Mesodermal cell (in vitro differentiated cells): Measurements from ENCODE around the gene DHX57. TPM values are rescaled to one million over a fixed set of nuclear protein-coding genes. Genes with fewer than 3 reads are reported as not detected.

Experiments
- H3K27ac ChIP-seq: 2 replicates; pipeline ENCODE4 v1.7.0; 2013; ENCODE audit warnings: mild to moderate bottlenecking, low read depth, low read length, moderate library complexity; ENCODE audit not compliant: severe bottlenecking
- H3K36me3 ChIP-seq: 2 replicates; pipeline ENCODE4 v1.7.1; 2013; ENCODE audit warnings: mild to moderate bottlenecking, low read length, moderate library complexity; ENCODE audit not compliant: control insufficient read depth, insufficient read depth
- H3K4me1 ChIP-seq: one replicate; pipeline ENCODE4 v1.7.1; 2013; ENCODE audit warnings: mild to moderate bottlenecking, low read length; ENCODE audit not compliant: insufficient read depth, control insufficient read depth, poor library complexity, severe bottlenecking
- H3K4me3 ChIP-seq: 2 replicates; pipeline ENCODE4 v1.7.0; 2013; ENCODE audit warnings: low read length, control low read depth, mild to moderate bottlenecking; ENCODE audit not compliant: insufficient read depth, poor library complexity, severe bottlenecking; ENCODE audit errors: extremely low read depth
- H3K9me3 ChIP-seq: 2 replicates; pipeline ENCODE4 v1.7.1; 2013; ENCODE audit warnings: mild to moderate bottlenecking, low read length, moderate library complexity; ENCODE audit not compliant: control insufficient read depth
- WGBS, 2 experiments: methylation state at CpG; one replicate each; pipeline ENCODE4 v1.1.5; 2013; ENCODE audit warnings: missing lambda C conversion rate in 2 of 2; ENCODE audit not compliant: insufficient coverage in 2 of 2; 5-methylcytosine and 5-hydroxymethylcytosine counted together
- polyA plus RNA-seq, 2 experiments: library from polyadenylated mRNA; stranded (reverse); fragments of 50-300 nt; gene quantifications; one replicate each; pipeline ENCODE4 v1.2.3, GENCODE V29; 2013

Gene DHX57, protein sequence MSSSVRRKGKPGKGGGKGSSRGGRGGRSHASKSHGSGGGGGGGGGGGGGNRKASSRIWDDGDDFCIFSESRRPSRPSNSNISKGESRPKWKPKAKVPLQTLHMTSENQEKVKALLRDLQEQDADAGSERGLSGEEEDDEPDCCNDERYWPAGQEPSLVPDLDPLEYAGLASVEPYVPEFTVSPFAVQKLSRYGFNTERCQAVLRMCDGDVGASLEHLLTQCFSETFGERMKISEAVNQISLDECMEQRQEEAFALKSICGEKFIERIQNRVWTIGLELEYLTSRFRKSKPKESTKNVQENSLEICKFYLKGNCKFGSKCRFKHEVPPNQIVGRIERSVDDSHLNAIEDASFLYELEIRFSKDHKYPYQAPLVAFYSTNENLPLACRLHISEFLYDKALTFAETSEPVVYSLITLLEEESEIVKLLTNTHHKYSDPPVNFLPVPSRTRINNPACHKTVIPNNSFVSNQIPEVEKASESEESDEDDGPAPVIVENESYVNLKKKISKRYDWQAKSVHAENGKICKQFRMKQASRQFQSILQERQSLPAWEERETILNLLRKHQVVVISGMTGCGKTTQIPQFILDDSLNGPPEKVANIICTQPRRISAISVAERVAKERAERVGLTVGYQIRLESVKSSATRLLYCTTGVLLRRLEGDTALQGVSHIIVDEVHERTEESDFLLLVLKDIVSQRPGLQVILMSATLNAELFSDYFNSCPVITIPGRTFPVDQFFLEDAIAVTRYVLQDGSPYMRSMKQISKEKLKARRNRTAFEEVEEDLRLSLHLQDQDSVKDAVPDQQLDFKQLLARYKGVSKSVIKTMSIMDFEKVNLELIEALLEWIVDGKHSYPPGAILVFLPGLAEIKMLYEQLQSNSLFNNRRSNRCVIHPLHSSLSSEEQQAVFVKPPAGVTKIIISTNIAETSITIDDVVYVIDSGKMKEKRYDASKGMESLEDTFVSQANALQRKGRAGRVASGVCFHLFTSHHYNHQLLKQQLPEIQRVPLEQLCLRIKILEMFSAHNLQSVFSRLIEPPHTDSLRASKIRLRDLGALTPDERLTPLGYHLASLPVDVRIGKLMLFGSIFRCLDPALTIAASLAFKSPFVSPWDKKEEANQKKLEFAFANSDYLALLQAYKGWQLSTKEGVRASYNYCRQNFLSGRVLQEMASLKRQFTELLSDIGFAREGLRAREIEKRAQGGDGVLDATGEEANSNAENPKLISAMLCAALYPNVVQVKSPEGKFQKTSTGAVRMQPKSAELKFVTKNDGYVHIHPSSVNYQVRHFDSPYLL (N-terminal part only)
- 18.4 TPM for polyA plus RNA-seq (2013, experiment 1 of 2)
- 17.4 TPM for polyA plus RNA-seq (2013, experiment 2 of 2)

DNA sequence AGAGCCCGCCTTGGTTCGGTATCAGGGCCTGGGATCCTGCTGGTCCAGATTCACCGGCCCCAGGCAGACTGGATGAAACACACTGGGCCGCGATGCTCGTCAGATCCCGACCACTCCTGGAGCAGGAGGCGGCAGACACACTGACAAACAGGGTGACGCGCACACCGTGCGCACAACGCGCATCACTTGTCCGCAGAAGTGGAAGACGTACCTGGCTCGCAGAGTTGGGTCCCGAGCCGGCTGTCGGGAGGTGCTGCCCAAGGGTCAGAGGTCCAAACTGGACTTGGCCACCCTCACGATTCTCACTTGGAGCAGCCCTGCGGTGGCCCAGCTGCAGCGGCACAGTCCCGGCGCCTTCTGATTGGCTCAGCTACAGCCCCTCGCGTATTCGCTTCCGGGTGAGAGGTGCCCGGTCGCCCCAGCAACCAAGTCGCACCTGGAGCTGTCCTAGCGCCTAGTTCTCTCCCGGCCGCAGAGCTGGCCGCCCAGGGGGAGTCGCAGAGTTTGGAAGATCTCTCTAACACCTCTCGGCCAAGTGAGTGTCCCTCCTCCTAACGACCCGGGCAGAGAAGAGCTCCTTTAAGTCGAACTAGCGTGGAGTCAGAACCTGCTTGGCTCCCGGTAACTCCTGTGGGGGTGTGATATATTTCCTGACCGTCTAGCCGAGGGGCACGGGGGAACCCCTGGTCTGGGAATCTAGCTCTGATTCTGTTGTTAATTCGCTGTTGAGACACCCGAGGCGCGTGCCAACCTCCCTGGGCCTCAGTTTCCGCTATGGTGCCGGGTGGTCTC is at the start of gene DHX57, which contains the start of gene MORN2:
TSS of gene DHX57 (minus strand) at position 359 of the 792 bp plus-strand sequence. CDS start 7,529 bp downstream, outside the sequence.
TSS of gene MORN2 (plus strand) at position 401 of the 792 bp plus-strand sequence.
- Histone ChIP-seq H3K9me3 (no peaks in the 10 kb centered on the region), H3K36me3 (no peaks in the 10 kb centered on the region), H3K4me1 (peaks cover 9% of the 10 kb centered on the region), H3K4me3 (peak within 1 kb of the TSS; percentile 77), H3K27ac (no peak within 1 kb of the TSS)
- WGBS, 2 experiments, result 1 to 2% methylated on average over 47 to 48 of the region's 52 CpGs

DNA sequence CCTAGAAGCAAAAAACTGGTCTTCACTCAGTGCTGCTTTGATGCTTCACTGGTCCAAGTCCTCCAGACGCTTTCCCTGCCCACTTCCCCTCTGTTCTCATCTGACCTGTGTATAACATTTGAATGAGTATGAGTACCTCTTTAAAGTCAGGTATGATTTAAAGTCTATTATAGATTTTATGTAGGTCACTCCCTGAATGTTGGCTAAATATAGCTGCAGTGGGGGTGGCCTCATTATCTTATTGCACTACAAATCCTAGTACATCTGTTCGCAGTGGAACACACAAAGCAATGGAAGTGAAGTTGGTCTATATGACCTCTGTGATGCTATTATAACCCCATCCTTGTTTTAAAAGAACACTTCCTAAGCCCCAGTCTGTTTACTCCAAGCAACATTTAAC is 47.2 kb upstream of the DHX57 start:
- no peak overlapping the region for H3K4me3 ChIP-seq
- H3K9me3 ChIP-seq, result no peaks in the 10 kb centered on the region
- H3K27ac ChIP-seq, result no peak overlapping the region
- H3K4me1 ChIP-seq, result no peaks in the 10 kb centered on the region
- WGBS, 2 experiments, result no CpG with 5 or more reads among the region's 2 CpGs
- no peaks in the 10 kb centered on the region for H3K36me3 ChIP-seq

DNA sequence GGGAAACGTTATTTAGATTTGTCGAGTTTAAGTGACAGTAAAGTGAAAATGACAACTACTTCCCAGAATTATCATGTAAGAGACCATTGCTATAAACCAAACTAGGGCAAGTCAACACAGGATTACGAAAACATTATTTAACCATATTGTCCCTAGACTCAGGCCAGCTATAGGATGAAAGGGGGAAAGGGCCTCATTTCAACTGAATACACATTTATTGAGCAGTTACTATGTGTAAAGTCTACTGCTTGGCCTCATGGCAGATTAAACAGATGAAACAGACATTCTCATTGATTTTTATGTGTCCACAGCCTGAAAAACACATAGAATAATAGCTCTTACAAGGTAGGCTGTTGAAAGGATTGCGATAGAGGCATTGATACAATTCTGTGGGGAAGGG is 46.7 kb upstream of the DHX57 start:
- no peaks in the 10 kb centered on the region for H3K9me3 ChIP-seq
- no peaks in the 10 kb centered on the region for H3K36me3 ChIP-seq
- WGBS, 2 experiments, result 89% methylated on average over 1 of the region's 4 CpGs; no CpG with 5 or more reads in 1 of the 2 experiments
- no peak overlapping the region for H3K27ac ChIP-seq
- H3K4me1 ChIP-seq, result no peaks in the 10 kb centered on the region
- H3K4me3 ChIP-seq, result no peak overlapping the region

DNA sequence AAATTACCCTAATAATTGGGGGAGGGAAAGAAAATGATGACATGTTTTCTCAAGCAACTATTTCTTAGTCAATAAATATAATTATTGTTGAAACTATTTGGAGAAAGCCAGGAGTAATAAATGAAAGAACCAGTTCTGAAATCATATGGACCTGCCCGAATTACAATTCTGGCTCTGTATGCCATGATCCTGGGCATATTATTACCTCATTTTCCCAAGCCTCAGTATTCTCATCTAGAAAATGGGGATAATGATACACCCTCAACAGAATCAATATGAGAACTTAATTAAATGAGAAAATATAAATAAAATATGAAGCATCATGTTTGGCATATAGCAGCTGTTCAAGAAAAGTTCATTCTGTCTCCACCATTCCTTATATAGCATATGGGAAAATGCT is 36.9 kb upstream of the DHX57 start:
- Histone ChIP-seq H3K36me3 (no peaks in the 10 kb centered on the region), H3K4me3 (no peak overlapping the region), H3K9me3 (no peaks in the 10 kb centered on the region), H3K27ac (no peak overlapping the region), H3K4me1 (no peaks in the 10 kb centered on the region)
- WGBS, 2 experiments, result no CpG with 5 or more reads among the region's 1 CpG

DNA sequence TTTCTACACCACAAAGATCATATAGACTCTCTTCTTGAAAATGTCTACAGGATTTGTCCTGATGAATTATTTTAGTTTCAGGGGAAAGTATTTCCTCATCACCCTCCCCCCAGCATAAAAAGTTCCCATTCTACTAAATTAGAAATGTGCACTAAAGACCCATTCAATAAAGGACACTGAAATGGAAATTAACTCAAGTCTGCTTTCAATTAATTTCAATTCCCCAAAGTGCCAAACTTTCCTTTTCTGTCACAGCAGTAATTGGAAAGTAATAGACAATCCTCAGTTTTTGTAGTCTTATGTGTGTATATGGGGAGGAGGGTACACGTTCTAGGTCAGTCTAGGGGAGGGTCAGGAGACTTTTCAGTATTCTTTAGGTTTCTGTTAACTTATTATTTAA is 35.5 kb upstream of the DHX57 start:
- no peak overlapping the region for H3K27ac ChIP-seq
- H3K4me1 ChIP-seq, result no peaks in the 10 kb centered on the region
- WGBS, 2 experiments, result no CpG with 5 or more reads among the region's 1 CpG
- H3K36me3 ChIP-seq, result no peaks in the 10 kb centered on the region
- H3K9me3 ChIP-seq, result no peaks in the 10 kb centered on the region
- H3K4me3 ChIP-seq, result no peak overlapping the region

DNA sequence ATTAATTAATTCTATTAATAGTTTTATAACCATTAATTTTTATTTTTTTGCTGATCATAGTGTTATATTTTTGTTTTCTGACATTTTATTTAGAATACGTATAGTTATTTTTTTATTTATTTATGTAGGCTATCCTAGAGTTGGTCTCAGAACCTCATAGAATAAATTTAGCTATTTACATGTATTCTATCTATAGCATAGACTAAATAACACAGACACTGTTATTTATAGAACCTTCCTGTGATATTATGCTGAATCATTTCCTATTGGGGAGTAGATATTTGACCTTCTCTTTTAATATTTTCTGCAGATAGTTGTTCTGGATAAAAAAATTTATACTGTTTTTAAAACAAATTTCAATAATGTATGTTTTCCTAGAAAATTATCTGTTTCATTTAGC is 34.1 kb upstream of the DHX57 start:
- Histone ChIP-seq H3K4me1 (no peaks in the 10 kb centered on the region), H3K9me3 (no peaks in the 10 kb centered on the region), H3K36me3 (no peaks in the 10 kb centered on the region), H3K27ac (no peak overlapping the region), H3K4me3 (no peak overlapping the region)
- no CpG with 5 or more reads among the region's 1 CpG for WGBS, 2 experiments

DNA sequence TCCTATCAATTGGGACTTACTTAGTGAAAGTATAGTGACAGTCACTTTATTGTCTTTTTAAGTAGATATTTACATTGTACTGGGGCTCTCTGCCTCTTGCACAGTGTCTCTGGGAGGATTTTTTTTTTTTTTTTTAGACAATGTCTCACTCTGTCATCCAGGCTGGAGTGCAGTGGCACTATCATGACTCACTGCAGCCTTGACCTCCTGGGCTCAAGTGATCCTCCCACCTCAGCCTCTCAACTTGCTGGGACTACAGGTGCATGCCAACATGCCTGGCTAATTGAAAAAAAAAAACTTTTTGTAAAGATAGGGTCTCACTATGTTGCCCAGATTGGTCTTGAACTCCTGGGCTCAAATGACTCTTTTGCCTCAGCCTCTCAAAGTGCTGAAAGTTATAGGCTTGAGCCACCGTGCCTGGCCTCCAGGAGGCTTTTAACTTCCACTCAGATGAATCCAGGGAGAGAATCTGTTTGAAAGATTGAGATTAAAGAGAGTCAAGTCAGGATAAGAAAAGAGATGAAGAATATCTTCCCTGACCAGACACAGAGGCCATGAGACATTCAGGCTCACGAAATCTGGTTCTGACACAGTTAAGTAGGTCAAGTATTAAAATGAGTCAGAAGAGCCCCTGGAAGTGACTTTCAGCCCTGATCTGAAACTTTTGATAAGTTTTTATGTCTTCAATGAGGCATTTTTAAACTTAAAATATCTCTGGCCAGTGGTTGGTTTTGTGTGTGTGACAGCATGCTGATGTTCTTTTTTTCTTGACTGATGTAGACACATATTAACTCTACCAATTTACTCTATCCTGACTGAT is 32.2 kb upstream of the DHX57 start:
- Histone ChIP-seq H3K27ac (no peak overlapping the region), H3K4me3 (no peak overlapping the region), H3K9me3 (no peaks in the 10 kb centered on the region), H3K4me1 (no peaks in the 10 kb centered on the region), H3K36me3 (no peaks in the 10 kb centered on the region)
- 71 to 100% methylated on average over 1 of the region's 2 CpGs for WGBS, 2 experiments

DNA sequence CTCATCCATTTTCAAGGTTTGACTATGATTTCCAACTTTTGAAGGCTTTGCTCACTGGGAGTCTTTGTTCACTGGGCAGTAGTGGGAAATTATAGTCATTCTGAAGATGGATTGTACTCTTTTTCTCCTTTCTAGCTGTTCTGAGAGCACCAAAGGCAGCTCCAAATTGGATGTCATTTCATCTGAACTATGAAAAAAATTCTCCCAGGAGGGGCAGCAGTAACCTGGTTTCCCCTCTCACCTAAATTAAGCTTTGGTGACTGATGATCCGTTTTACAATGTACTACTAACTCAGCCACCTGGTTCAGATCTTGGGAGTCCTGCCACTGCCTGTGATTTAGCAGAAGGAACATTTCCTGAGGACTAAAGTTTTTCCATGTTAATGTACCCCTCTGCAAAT is 31.5 kb upstream of the DHX57 start:
- Histone ChIP-seq H3K4me1 (no peaks in the 10 kb centered on the region), H3K4me3 (no peak overlapping the region), H3K9me3 (no peaks in the 10 kb centered on the region), H3K36me3 (no peaks in the 10 kb centered on the region), H3K27ac (no peak overlapping the region)
- WGBS, 2 experiments, result 75 to 80% methylated on average over 1 of the region's 1 CpG

DNA sequence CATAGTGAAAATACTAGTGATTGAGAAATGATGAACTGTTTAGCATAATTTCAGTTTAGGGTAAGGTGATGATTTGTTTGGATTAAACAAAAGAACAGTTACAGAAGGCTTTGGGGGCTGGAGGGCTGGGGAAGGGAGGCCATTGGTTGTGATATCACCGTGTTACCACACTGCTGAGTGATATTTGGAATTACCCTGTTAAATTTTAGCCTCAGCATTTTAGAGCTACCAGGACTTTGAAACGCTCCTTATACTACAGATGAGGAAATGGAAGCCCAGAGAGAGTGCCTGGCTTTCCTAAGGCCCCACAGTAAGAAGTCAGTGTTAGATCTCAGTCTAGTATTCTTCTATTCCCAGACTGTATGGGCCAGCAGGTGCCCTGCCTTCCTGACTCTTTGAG is 29.5 kb upstream of the DHX57 start:
- H3K27ac ChIP-seq, result no peak overlapping the region
- no peak overlapping the region for H3K4me3 ChIP-seq
- no peaks in the 10 kb centered on the region for H3K9me3 ChIP-seq
- 82 to 100% methylated on average over 1 to 2 of the region's 2 CpGs for whole genome bisulfite sequencing, 2 experiments
- H3K36me3 ChIP-seq, result no peaks in the 10 kb centered on the region
- no peaks in the 10 kb centered on the region for H3K4me1 ChIP-seq
